GM12801 (cell line): Measurements from ENCODE around the gene GRAMD1B.

ENCODE experiments used
- CTCF ChIP-seq: IDR thresholded peaks from one replicate; pipeline ENCODE4 v1.5.1; 2011; ENCODE audit warnings: control low read depth; ENCODE audit not compliant: insufficient read length; ENCODE audit errors: extremely low read depth

GRAMD1B gene

GRCh38 chr11:123474994-123475393 lies 44.9 kb downstream of the GRAMD1B start:
- TF ChIP-seq CTCF, result no peak

GRCh38 chr11:123475469-123475868 lies 45.4 kb downstream of the GRAMD1B start:
- no peak for TF ChIP-seq CTCF

- TF ChIP-seq CTCF, result no peak
Measured at GRCh38 chr11:123477205-123477907, 47.3 kb downstream of the GRAMD1B start.

DNA sequence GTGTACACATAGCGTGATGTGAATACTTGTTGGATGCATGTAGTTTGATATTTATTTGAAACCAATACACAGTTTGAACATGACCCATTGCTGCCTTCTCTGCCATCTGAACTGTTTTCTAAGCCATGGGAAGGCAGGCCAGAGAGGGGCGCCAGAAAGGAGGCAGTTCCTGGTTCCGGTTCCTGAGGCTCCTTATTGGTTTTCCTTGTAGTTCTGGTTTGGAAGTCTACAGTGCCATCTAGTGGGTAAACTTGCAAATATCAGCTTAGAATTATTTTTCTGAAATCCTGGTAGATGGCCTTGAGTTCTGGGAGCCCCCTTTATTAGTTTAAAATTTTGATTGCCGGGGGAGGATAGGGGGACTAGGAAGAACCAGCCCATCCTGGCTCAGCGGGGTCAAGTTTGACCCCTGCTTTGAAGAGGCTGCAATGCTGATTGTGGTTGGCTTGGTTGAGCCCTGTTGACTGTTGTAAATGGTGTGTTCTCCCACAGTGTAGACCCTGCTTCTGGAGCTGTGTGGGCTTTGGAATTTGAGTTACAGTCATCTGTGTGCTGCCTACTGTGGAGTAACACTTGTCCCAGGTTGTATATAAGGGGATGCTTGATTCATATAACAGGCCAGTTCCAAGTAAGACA lies 48.4 kb downstream of the GRAMD1B start:
- no peak for TF ChIP-seq CTCF

GRCh38 chr11:123479048-123479837 lies 49.2 kb downstream of the GRAMD1B start:
- no peak for TF ChIP-seq CTCF

- no peak for TF ChIP-seq CTCF
Measured at GRCh38 chr11:123480290-123480815, 50.3 kb downstream of the GRAMD1B start.

DNA sequence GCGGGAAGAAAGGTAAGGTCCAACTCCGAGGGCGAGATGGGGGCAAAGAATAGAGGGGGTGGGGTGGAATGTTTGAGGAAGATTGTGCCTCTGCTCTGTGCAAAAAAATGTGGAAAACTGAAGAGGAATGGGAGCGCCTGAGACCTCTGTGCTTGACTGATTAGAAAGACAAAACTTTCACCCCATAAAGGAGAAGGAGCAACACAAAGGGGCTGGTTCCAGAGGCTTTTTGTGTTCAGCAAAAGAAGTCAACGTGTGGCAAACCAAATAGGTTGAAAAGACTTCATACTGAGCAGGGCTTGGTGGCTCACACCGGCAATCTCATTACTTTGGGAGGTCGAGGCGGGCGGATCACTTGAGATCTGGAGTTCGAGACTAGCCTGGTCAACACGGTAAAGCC lies 50.8 kb downstream of the GRAMD1B start:
- no peak for TF ChIP-seq CTCF
